GM12878 (cell line): Measurements from ENCODE around the gene CPSF3.

Experiments used
- ATF2 ChIP-seq: IDR thresholded peaks from 2 replicates; pipeline ENCODE4 v1.6.1; 2012; ENCODE audit warnings: low read length, inconsistent platforms
- ATF7 ChIP-seq: fragments of 450-650 bp; IDR thresholded peaks from 2 replicates; pipeline ENCODE4 v1.6.1; 2016; ENCODE audit warnings: low read depth, mild to moderate bottlenecking
- CEBPB ChIP-seq, 2 experiments: fragments of 150-350 bp in 1 of 2; IDR thresholded peaks; 2 replicates each; pipeline ENCODE4 v1.6.1; 2012 to 2014; ENCODE audit warnings: low read depth in 2 of 2, low read length in 2 of 2, borderline replicate concordance in 1 of 2, inconsistent platforms in 1 of 2
- CTCF ChIP-seq, 3 experiments: IDR thresholded peaks in 2 of 3; conservative IDR thresholded peaks in 1 of 3; 2 replicates each; pipeline ENCODE4 v1.5.1; 2011; ENCODE audit warnings: low read depth in 3 of 3, low read length in 3 of 3, mild to moderate bottlenecking in 3 of 3, control low read depth in 2 of 3, moderate library complexity in 2 of 3, inconsistent platforms in 1 of 3, mixed read lengths in 1 of 3; ENCODE audit not compliant: control insufficient read depth in 2 of 3, insufficient read depth in 1 of 3; ENCODE audit errors: extremely low read depth in 1 of 3
- HCFC1 ChIP-seq: fragments of 150-350 bp; IDR thresholded peaks from 2 replicates; pipeline ENCODE4 v1.6.1; 2014; ENCODE audit warnings: low read length
- HDAC2 ChIP-seq: fragments of 200-600 bp; sonication (generic); IDR thresholded peaks from 2 replicates; pipeline ENCODE4 v1.6.1; 2017
- NFXL1 ChIP-seq: fragments of 450-650 bp; IDR thresholded peaks from 2 replicates; pipeline ENCODE4 v1.6.1; 2017; ENCODE audit warnings: antibody characterized with exemption, mild to moderate bottlenecking, borderline replicate concordance
- NFYA ChIP-seq: IDR thresholded peaks from 2 replicates; pipeline ENCODE4 v1.6.1; 2011; ENCODE audit warnings: low read depth, mild to moderate bottlenecking, low read length, improper control_type of control experiment, borderline replicate concordance
- NRF1 ChIP-seq: conservative IDR thresholded peaks from 2 replicates; pipeline ENCODE4 v1.6.1; 2011; ENCODE audit warnings: mild to moderate bottlenecking, low read depth, low read length, improper control_type of control experiment
- RFX5 ChIP-seq: IDR thresholded peaks from 2 replicates; pipeline ENCODE4 v1.6.1; 2011; ENCODE audit warnings: low read depth, low read length, improper control_type of control experiment
- SIX5 ChIP-seq: IDR thresholded peaks from 2 replicates; pipeline ENCODE4 v1.6.1; 2011; ENCODE audit warnings: mild to moderate bottlenecking, low read depth, low read length, moderate library complexity; ENCODE audit not compliant: severe bottlenecking
- SP1 ChIP-seq: IDR thresholded peaks from one replicate; pipeline ENCODE4 v1.6.1; 2011; ENCODE audit warnings: low read depth, low read length
- TAF1 ChIP-seq: IDR thresholded peaks from 2 replicates; pipeline ENCODE4 v1.6.1; 2011; ENCODE audit warnings: mild to moderate bottlenecking, low read depth, low read length, borderline replicate concordance
- YY1 ChIP-seq: IDR thresholded peaks from 2 replicates; pipeline ENCODE4 v1.6.1; 2011; ENCODE audit warnings: low read depth, mild to moderate bottlenecking, low read length

- TF ChIP-seq ATF2 = no peak
- TF ChIP-seq CEBPB (IDR thresholded peaks at IDR 0.05; ENCODE audit: borderline replicate concordance in 1 of 2, low read depth in 2 of 2, low read length in 2 of 2) = no peak
- TF ChIP-seq CTCF (IDR thresholded peaks at IDR 0.05 in 2 of 3, conservative IDR thresholded peaks at IDR 0.05 in 1 of 3; ENCODE audit: control insufficient read depth in 2 of 3, extremely low read depth in 1 of 3, insufficient read depth in 1 of 3, low read depth in 3 of 3, low read length in 3 of 3) = no peak
- TF ChIP-seq NFYA = no peak
- no peak for TF ChIP-seq YY1
- TF ChIP-seq HDAC2 = no peak
- no peak for TF ChIP-seq HCFC1
- no peak for TF ChIP-seq RFX5
- no peak for TF ChIP-seq ATF7
- TF ChIP-seq SIX5 = no peak
- no peak for TF ChIP-seq TAF1
- no peak for TF ChIP-seq NRF1
- no peak for TF ChIP-seq SP1
- TF ChIP-seq NFXL1 = no peak
Observed at GRCh38 chr2:9467687-9468086, 44.2 kb downstream of the CPSF3 start.
